ENCODE measurements around the gene OR7C1. TPM values are rescaled to one million over a fixed set of nuclear protein-coding genes. Genes with fewer than 3 reads are reported as not detected.
"Not testable (repeated sequence)": the region's sequence is repeated elsewhere in the genome, so short reads cannot be mapped to it uniquely, and the experiment has no call there.

The OR7C1 gene
- not detected in 2 replicates for total RNA-seq (2014; rRNA removed; shearing (Covaris generic))
- not detected in 2 replicates for polyA plus RNA-seq (2014; cell fraction: nucleus; rRNA removed)

- no peak for DNase-seq (ENCODE audit: extremely low read depth, low read depth)
Measured at GRCh38 chr19:14835011-14835410, at the start of gene OR7C1, which contains the start of gene OR7A5. Gene OR7C1 (minus strand): TSS chr19:14835185. CDS start chr19:14800136, 35,049 bp downstream. Gene OR7A5 (minus strand): TSS chr19:14835185. CDS start chr19:14828241, 6,944 bp downstream.

DNA sequence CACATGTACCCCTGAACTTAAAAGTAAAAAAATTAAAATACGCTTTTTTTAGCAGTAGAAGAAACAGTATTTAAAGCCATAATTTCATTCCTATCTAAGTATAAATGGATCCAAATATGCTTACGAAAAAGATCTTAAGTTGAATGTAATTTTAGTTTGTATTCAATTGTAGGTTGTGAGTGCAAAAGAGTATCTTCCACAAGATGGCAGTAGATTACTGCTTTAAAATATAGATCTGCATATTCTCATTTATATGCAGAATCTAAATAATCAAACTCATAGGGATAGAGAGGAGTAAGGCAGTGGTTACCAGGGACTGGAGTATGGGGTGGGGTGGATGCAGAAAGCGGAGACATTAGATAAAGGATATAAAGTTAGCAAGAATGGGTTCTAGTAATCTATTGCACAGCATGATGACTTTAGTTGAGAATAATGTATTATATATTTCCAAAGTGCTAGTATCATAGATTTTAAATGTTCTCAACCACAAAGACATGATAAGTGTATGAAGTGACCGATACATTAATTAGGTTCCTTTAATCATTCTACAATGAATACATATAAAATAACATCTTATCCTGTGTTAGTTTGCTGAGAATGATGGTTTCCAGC is 36.7 kb upstream of the OR7C1 start:
- peak; percentile 15 for DNase-seq (ENCODE audit: extremely low read depth, low read depth)

GRCh38 chr19:14868497-14868896 is 33.5 kb upstream of the OR7C1 start:
- no peak for DNase-seq (ENCODE audit: extremely low read depth, low read depth)

GRCh38 chr19:14848822-14849221 is 13.8 kb upstream of the OR7C1 start, which contains the start of gene OR7A10:
Gene OR7A10 (minus strand): TSS chr19:14848922. CDS start chr19:14841877, 7,045 bp downstream.
- no peak for DNase-seq (ENCODE audit: extremely low read depth, low read depth)

- no peak for DNase-seq (ENCODE audit: extremely low read depth, low read depth)
Measured at GRCh38 chr19:14843578-14843977, 8.6 kb upstream of the OR7C1 start.

DNA sequence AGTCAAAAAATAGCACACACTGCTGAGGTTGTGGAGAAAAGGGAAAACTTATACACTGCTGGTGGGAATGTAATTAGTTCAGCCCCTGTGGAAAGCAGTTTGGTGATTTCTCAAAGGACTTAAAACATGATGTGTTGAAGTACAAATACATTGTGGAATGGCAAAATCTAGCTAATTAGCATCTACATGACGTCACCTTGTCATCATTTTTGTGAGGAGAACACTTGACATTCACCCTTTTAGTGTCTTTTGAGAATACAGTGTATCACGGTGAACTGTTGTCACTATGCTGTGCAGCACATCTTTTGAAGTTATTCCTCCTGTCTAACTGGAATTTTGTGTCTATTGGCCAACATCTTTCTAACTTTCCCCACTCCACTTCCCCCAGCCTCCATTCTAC is 8.2 kb upstream of the OR7C1 start:
- DNase-seq (ENCODE audit: extremely low read depth, low read depth): no peak

GRCh38 chr19:14840206-14840605 is 5.2 kb upstream of the OR7C1 start:
- no peak for DNase-seq (ENCODE audit: extremely low read depth, low read depth)

GRCh38 chr19:14837391-14837790 is 2.4 kb upstream of the OR7C1 start:
- no peak for DNase-seq (ENCODE audit: extremely low read depth, low read depth)

- DNase-seq (ENCODE audit: extremely low read depth, low read depth): no peak
Measured at GRCh38 chr19:14830702-14831101, 4.3 kb downstream of the OR7C1 start.

- no peak for DNase-seq (ENCODE audit: extremely low read depth, low read depth)
Measured at GRCh38 chr19:14826006-14826405, 9.0 kb downstream of the OR7C1 start.

- no peak for DNase-seq (ENCODE audit: extremely low read depth, low read depth)
Measured at GRCh38 chr19:14821937-14822336, 13.0 kb downstream of the OR7C1 start.

GRCh38 chr19:14818588-14818987 is 16.4 kb downstream of the OR7C1 start:
- no peak for DNase-seq (ENCODE audit: extremely low read depth, low read depth)

DNA sequence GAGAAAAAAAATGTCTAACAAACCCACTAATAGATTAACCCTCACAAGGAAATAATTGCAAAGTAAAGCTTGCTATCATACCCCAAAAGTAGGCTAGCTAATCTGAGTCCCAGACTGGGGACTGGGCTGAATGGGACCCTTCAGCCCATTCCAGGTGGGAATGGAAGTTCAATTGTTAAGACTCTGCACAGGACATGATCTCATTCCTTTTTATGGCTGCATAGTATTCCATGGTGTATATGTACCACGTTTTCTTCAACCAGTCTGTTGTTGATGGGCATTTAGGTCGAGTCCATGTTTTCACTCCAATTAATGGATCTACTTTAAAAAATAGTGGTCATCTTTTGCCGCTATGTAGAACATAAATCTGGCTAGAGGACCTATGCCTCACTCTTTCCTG is 17.9 kb downstream of the OR7C1 start:
- DNase-seq (ENCODE audit: extremely low read depth, low read depth): no peak

DNA sequence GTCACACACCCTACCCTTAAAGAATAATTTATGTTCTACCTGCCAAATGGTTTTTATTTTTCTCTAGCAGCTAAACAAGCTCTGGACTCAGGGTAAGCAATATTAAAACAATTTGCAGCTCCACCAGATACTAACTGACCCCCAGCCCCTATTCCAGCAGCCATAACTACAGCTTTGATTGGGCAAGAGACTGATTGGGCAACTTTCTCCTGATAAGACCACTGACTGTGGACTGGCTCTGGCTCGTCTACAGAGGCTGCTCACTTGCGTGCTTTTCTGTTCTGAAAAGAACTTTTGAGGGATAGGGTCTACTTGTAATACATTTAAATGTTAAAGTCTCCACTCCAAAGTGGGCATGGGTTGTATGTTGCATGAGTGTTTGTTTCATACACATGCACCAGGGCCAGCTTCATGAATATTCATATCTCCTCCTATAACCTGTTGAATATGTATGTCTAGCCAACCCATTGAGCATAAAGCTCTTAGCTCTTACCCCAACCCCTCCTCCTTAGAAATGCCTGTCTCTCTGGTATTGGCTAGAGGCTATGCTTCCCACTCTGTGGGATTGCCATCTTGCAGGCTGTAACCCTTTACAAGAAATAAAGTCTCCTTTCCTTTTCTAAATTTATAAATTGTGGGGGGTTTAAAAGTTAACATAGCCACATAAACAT is 19.9 kb downstream of the OR7C1 start:
- DNase-seq (ENCODE audit: extremely low read depth, low read depth): no peak

DNA sequence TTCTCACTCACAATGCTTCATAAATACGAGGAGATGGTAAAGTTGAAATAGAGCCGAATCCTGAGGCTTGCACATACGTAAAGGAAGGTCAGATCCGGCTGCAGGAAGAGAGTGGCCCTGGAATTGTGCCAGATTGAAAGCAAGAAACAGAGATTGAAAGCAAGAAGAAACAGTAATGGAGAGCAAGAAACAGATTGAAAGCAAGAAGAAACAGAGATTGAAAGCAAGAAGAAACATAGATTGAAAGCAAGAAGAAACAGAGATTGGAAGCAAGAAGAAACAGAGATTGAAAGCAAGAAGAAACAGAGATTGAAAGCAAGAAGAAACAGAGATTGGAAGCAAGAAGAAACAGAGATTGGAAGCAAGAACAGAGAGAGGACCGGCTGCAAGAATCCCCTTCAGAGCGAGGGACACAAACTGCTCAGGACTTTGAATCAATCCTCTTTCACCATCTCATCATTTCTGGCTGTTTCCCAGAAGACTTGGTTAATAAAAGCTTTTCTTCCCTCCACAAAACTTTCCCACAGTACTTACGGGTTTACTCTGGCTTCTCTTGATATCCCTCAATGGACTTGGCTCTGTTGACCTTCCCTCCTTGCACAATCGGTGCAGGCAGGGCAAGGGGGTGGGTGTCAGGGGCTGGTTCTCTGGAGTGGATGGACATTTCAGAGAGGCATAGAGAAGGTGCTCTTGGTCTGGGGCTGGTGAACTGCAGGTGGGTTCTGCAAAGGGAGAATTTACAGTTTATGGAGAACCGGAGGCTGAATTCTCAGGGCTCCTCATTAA is 25.5 kb downstream of the OR7C1 start:
- DNase-seq (ENCODE audit: extremely low read depth, low read depth): no peak

- no peak for DNase-seq (ENCODE audit: extremely low read depth, low read depth)
Measured at GRCh38 chr19:14804765-14805164, 30.2 kb downstream of the OR7C1 start.

DNA sequence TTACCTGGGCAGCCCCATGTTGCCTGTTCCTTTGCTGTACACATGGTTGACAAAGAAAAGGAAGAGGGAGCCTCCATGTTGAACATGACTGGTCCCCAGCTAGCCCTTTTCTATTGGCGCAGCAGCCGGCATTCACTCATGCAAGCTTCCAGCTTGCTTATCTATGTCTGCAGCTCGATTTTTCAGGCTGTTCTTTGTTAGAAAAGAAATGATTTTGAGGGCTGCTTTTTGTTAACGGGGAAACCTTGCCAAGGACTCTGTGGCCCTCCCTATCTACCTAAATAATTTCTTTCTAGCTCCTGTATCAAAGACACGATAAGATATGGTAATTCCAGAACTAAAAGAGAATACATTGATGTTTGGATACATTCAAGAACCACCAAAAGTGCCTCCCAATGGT is 36.2 kb downstream of the OR7C1 start:
- no peak for DNase-seq (ENCODE audit: extremely low read depth, low read depth)

DNA sequence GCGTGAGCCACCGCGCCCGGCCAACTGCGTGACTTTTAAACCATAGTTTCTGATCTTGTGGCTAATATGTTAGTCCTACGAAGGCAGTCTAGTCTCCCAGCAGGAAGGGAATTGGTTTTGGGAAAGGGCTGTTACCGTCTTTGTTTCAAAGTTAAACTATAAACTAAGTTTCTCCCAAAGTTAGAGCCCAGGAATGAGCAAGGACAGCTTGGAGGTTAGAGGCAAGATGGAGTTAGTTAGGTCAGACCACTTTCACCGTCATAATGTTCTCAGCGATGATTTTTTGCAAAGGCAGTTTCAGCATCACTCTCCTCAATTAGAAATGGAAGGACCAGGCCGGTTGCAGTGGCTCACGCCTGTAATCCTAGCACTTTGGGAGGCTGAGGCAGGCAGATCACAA is 39.0 kb downstream of the OR7C1 start:
- DNase-seq (ENCODE audit: extremely low read depth, low read depth): no peak

DNA sequence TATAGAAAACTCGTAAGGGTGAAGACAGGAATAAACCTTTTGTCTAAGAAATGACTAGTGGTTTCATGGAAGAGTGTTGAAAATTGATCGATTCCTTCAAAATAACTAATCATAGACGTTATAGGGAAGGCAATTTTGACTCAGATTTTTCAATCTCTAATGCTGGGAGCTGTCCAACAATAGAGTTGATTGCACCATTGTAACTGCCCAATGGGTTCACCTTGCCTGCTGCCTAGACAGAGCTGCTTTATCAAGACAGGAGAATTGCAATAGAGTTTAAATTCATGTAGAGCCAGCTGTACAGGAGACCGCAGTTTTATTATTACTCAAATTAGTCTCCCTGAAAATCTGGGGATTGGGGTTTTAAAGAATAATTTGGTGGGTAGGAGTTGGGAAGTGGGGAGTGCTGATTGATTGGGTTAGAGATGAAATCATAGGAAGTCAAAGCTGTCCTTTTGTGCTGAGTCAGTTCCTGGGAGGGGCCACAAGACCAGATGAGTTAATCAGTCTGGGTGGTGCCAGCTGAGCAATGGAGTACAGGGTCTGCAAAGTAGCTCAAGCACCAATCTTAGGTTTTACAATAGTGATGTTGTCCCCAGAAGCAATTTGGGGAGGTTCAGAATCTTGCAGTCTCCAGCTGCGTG is 39.8 kb downstream of the OR7C1 start:
- no peak for DNase-seq (ENCODE audit: extremely low read depth, low read depth)

GRCh38 chr19:14792250-14792649 is 42.7 kb downstream of the OR7C1 start:
- DNase-seq (ENCODE audit: extremely low read depth, low read depth): not testable (repeated sequence)

- peak; percentile 4 for DNase-seq (ENCODE audit: extremely low read depth, low read depth)
Measured at GRCh38 chr19:14786421-14786851, 48.5 kb downstream of the OR7C1 start.

All from NCI-H460 (cell line).